GM13977 (cell line): ENCODE measurements around the gene SNX8.

Experiments
- DNase-seq: peaks from one replicate; pipeline ENCODE4 v3.0.0; 2012; ENCODE audit warnings: low spot score
- CTCF ChIP-seq: IDR thresholded peaks from 2 replicates; pipeline ENCODE4 v1.5.1; 2012; ENCODE audit warnings: mild to moderate bottlenecking, control low read depth; ENCODE audit not compliant: insufficient read depth; ENCODE audit errors: extremely low read depth, missing control alignments
- in situ Hi-C: fragments of 300-500 bp; cut with MboI; formaldehyde crosslinking; loops from one replicate; pipeline ENCODE4 v1.12.0; 2022; ENCODE audit warnings: low sequenced_read_pairs, low pct_unique_long_range_greater_than_20kb, mixed read lengths, inconsistent platforms; ENCODE audit not compliant: unreplicated experiment

Gene SNX8

GRCh38 chr7:2217716-2218443 is 96.4 kb downstream of the SNX8 start:
- TF ChIP-seq CTCF, result no peak
- no peak for DNase-seq
- in situ Hi-C loops, result loop anchor here (25.0 kb wide), 1 partner anchor 631 kb away; no protein-coding TSS in a partner anchor

- in situ Hi-C loops, result loop anchor here (25.0 kb wide), 1 partner anchor 630 kb away; no protein-coding TSS in a partner anchor
- TF ChIP-seq CTCF, result no peak
- DNase-seq, result no peak
These were observed 97.0 kb downstream of the SNX8 start for GRCh38 chr7:2217206-2217605.

- TF ChIP-seq CTCF, result no peak
- DNase-seq, result no peak
- in situ Hi-C loops, result loop anchor here (25.0 kb wide), 1 partner anchor 629 kb away; no protein-coding TSS in a partner anchor
These were observed 98.4 kb downstream of the SNX8 start for GRCh38 chr7:2215851-2216250.

GRCh38 chr7:2214636-2215035 is 99.6 kb downstream of the SNX8 start:
- TF ChIP-seq CTCF, result no peak
- in situ Hi-C loops, result loop anchor here (25.0 kb wide), 1 partner anchor 627 kb away; no protein-coding TSS in a partner anchor
- no peak for DNase-seq

GRCh38 chr7:2213551-2214215 is 100.6 kb downstream of the SNX8 start:
- no peak for DNase-seq
- in situ Hi-C loops, result loop anchor here (25.0 kb wide), 1 partner anchor 626 kb away; no protein-coding TSS in a partner anchor

More at GRCh38 chr7:2213551-2214215, 100.6 kb downstream of the SNX8 start:
- TF ChIP-seq CTCF, result no peak
